HUES6 (cell line): ENCODE measurements around the gene GNGT1.
A peak's percentile ranks its signal among the peaks of the same experiment; 100 is the strongest.

Source experiments
- H3K27ac ChIP-seq: 2 replicates; pipeline ENCODE4 v1.7.0; 2013; ENCODE audit warnings: low read depth, mild to moderate bottlenecking, low read length, inconsistent platforms
- H3K27me3 ChIP-seq: 2 replicates; pipeline ENCODE4 v1.6.1; 2013; ENCODE audit warnings: low read length; ENCODE audit not compliant: control insufficient read depth, insufficient read depth
- H3K36me3 ChIP-seq: 2 replicates; pipeline ENCODE4 v1.6.1; 2013; ENCODE audit warnings: low read length; ENCODE audit not compliant: control insufficient read depth, insufficient read depth
- H3K4me1 ChIP-seq: 2 replicates; pipeline ENCODE4 v1.6.1; 2013; ENCODE audit warnings: low read length; ENCODE audit not compliant: control insufficient read depth, insufficient read depth
- H3K4me3 ChIP-seq: 2 replicates; pipeline ENCODE4 v1.5.1; 2013; ENCODE audit warnings: low read depth, low read length
- H3K9ac ChIP-seq: one replicate; pipeline ENCODE4 v1.6.1; 2013; ENCODE audit warnings: mild to moderate bottlenecking, low read length
- H3K9me3 ChIP-seq: 2 replicates; pipeline ENCODE4 v1.6.1; 2013; ENCODE audit warnings: low read depth, low read length; ENCODE audit not compliant: control insufficient read depth, insufficient read depth

Gene GNGT1

DNA sequence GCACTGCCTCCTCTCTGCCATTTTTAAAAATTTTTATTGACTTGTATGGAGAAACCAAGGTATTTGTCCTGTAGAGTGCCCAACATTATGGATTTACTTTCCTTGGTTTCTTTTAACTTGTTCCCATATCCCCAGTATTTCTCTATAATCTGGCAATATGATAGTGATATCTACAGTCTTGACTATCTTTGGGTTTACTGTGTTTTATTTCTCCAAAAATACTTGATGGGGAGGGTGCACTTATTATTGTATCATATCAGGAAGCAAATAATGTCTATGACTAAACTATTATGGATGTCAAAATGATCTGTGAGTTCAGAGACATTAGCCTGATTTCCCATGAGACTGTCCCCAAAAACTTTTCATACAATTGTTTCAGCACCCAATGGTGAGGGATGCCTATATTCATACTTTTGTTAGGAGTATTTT lies 22.4 kb upstream of the GNGT1 start:
- no peak overlapping the region for H3K27ac ChIP-seq

DNA sequence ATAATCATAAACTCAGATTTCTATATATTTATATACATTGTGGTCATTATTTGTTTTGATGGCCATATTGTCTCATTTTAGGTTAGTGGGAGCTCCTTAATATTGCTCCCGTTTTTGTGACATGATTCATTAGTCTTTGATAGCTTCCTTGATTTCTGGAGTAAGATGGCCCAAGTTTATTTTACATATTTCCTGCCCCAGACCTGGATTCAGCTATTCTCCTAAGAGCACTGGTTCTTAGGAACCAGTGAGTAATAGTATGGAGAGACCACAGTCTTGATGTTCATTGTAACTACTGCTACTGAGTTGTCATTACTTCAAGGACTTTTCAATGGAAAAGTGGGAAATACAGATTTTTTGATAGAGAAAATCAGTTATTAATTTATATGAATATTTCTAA lies 21.8 kb upstream of the GNGT1 start:
- no peak overlapping the region for H3K27ac ChIP-seq
- no peak overlapping the region for H3K4me3 ChIP-seq
- peaks cover 5% of the 10 kb centered on the region; the same call in 1 of the 2 replicates for H3K9me3 ChIP-seq
- H3K27me3 ChIP-seq, result peaks cover 10% of the 10 kb centered on the region
- 0 out of 2 replicates have a peak, but pooled peaks cover under 1% of the 10 kb centered on the region for H3K4me1 ChIP-seq
- H3K9ac ChIP-seq, result no peak overlapping the region
- H3K36me3 ChIP-seq, result no peaks in the 10 kb centered on the region

More for the DNA sequence above, 22.4 kb upstream of the GNGT1 start:
- H3K4me3 ChIP-seq, result no peak overlapping the region
- H3K9me3 ChIP-seq, result peaks cover 7% of the 10 kb centered on the region
- no peaks in the 10 kb centered on the region for H3K4me1 ChIP-seq
- no peaks in the 10 kb centered on the region for H3K36me3 ChIP-seq
- no peak overlapping the region for H3K9ac ChIP-seq
- peaks cover 4% of the 10 kb centered on the region for H3K27me3 ChIP-seq

DNA sequence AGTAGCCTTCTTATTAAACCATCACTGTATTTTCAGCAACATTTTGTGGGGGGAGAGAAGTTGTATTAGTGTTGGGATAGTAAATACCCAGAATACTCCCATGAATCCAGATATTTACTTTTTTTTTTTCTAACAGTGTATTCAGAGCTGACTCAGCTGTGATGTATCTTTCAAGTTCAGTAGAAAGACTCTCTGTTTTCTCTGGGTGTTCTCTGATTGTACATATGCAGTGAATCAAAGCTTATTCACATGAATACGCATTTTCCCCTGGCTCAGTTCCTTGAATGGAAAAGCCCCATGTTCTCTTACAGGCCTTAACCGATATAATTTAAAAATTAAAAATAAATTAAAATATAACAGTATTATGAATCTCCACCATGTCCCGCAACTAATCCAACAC lies 17.1 kb upstream of the GNGT1 start:
- Histone ChIP-seq H3K9me3 (no peaks in the 10 kb centered on the region), H3K9ac (no peak overlapping the region), H3K27ac (no peak overlapping the region), H3K36me3 (no peaks in the 10 kb centered on the region), H3K27me3 (peaks cover 34% of the 10 kb centered on the region), H3K4me3 (peak overlapping the region; percentile 73), H3K4me1 (peaks cover 4% of the 10 kb centered on the region; the same call in 1 of the 2 replicates)

DNA sequence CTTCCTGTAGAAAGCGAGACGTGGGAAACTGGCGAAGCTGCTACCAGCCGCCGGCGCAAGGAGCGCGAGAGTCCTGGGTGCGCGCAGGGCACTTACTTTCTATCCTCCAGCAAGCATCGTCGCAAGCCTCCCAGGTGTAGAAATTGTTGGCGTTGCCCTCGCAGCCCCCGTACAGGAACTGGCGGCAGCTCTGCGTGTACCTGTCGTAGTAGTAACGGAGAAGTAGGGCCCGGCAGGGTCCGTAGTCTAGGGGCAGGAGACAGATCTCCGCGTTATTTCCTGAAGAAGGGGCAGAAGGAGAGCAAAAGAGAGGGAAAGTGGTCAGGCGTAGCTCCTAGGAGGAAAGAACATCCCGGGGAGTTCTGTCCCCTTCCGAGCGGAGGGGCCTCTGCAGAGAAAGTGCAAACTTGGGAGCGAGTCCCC lies 16.3 kb upstream of the GNGT1 start:
- Histone ChIP-seq H3K36me3 (no peaks in the 10 kb centered on the region), H3K9ac (peak overlapping the region; percentile 66), H3K27ac (no peak overlapping the region), H3K4me1 (peaks cover 4% of the 10 kb centered on the region; the same call in 1 of the 2 replicates), H3K9me3 (no peaks in the 10 kb centered on the region), H3K27me3 (peaks cover 34% of the 10 kb centered on the region), H3K4me3 (peak overlapping the region; percentile 73)

DNA sequence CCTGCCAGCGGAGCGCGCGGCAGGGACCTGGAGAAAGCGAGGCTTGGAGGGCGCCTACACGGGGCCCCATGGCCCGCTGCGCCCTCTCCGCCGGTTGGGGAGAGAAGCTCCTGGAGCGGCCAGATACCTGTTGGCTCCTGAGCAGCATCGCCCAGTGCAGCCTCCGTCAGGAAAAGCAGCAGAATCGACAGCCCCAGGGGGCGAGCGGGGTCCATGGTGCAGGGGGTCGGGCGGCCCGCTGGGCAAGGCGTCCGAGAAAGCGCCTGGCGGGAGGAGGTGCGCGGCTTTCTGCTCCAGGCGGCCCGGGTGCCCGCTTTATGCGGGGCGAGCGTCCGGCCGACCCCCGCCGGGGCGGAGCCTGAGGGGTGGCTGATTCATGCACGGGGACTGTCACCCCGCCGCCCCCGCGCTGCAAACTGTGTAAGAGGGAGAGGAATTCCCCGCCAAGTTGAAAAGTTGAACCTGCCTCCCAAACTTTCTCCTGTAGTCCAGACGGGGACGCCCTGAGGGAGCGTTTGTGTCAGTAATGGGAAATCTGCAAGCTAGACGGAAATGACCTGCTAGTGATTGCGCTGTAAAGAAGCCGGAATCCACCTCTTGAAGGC lies 15.8 kb upstream of the GNGT1 start, which contains the start of gene TFPI2:
TSS of gene TFPI2 (minus strand) at position 290 of the 605 bp plus-strand sequence. CDS start at position 215, 75 bp downstream.
- H3K4me3 ChIP-seq, result peak within 1 kb of the TSS; percentile 73
- H3K27me3 ChIP-seq, result peaks cover 34% of the 10 kb centered on the region
- H3K4me1 ChIP-seq, result peaks cover 4% of the 10 kb centered on the region; the same call in 1 of the 2 replicates
- H3K9me3 ChIP-seq, result no peaks in the 10 kb centered on the region
- no peaks in the 10 kb centered on the region for H3K36me3 ChIP-seq
- H3K27ac ChIP-seq, result no peak within 1 kb of the TSS
- H3K9ac ChIP-seq, result peak within 1 kb of the TSS; percentile 66

DNA sequence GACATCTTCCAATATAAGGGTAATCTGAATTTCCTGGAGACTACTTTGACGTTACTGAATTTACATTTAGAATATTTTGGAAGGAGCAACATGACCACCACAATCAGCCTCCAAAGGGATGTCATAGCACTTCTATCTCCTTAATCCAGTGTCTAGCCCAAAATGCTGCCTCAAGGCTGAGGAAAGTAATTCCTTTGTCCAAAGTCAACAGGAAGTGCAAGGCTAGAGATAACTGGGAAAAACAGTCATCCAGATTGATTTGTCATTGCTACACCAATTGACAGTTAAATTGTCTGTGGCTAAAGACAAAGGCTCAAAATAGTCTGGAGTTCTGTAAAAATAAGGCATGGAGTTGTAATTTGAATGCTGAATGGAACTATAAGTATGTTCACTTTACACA lies 11.9 kb upstream of the GNGT1 start:
- no peak overlapping the region for H3K9ac ChIP-seq
- no peak overlapping the region for H3K27ac ChIP-seq
- H3K9me3 ChIP-seq, result no peaks in the 10 kb centered on the region
- peaks cover 25% of the 10 kb centered on the region for H3K27me3 ChIP-seq
- no peaks in the 10 kb centered on the region for H3K36me3 ChIP-seq
- peaks cover 4% of the 10 kb centered on the region; the same call in 1 of the 2 replicates for H3K4me1 ChIP-seq
- no peak overlapping the region for H3K4me3 ChIP-seq

DNA sequence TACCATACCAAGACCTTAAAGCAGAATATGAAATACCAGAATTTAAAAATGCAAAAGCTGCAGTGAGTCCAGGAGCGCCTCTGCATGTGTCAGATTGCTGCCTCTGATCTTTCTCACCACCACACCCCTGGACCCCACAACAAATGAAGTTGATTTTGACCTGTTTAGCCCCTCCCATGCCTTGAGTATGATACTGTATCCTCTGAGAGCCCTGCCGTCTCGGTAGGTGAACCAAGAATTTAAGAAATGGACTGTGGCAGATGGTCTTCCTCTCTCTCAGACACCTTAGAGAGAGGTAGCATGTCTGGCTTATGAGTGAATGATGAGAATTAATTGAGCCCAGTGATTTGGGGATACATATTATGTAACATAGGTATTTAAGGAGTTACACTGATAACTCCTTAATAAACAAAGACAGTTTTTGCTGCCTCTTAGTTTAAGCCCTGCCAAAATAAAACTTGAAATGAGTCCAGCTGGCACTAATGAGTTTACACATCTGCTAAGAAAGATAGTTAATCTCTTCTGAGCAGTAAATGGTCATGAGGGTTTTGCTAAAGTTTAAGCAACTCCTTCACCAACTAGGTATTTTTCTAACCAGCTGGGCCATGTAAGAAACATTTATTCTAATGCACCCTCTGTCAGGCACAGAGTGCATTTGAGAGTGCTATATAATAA lies 11.3 kb upstream of the GNGT1 start:
- Histone ChIP-seq H3K9ac (no peak overlapping the region), H3K4me1 (no peaks in the 10 kb centered on the region), H3K9me3 (no peaks in the 10 kb centered on the region), H3K4me3 (no peak overlapping the region), H3K27me3 (peaks cover 19% of the 10 kb centered on the region), H3K36me3 (no peaks in the 10 kb centered on the region), H3K27ac (no peak overlapping the region)

DNA sequence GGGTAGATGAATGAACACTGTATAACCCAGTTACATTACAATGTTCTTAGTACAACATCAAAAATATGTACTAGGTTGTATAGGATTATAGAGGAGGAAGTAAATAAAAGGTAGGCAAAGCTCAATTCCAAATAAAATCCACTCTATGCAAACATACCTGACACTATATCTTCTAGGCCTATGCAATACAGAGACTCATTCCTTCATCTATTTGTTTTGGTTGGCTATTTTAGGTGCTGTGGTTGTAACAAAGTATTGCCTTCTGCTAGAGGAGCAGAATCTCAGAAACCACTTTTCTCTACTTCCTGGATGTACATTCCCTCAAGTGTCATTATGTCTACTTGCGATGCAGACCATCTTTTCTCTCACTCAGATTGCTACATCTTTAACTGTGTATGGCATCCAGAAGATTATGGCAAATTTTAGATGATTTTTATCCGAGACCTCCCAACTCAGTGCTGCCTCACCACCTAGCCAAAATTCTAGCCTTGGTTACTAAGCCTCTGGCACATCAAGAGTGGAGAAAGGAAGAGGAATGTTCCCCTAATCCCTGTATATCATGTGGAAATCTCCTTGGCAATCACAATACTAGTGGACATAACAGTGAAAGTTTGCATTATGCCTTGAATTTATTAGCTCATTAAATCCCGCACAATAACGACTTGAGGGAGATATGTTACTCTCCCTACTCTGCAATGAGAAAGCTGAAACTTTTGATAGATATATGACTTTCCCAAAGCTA lies 10.3 kb upstream of the GNGT1 start:
- Histone ChIP-seq H3K27ac (no peak overlapping the region), H3K4me1 (no peaks in the 10 kb centered on the region), H3K9me3 (no peaks in the 10 kb centered on the region), H3K9ac (no peak overlapping the region), H3K36me3 (no peaks in the 10 kb centered on the region), H3K27me3 (peaks cover 9% of the 10 kb centered on the region), H3K4me3 (no peak overlapping the region)

DNA sequence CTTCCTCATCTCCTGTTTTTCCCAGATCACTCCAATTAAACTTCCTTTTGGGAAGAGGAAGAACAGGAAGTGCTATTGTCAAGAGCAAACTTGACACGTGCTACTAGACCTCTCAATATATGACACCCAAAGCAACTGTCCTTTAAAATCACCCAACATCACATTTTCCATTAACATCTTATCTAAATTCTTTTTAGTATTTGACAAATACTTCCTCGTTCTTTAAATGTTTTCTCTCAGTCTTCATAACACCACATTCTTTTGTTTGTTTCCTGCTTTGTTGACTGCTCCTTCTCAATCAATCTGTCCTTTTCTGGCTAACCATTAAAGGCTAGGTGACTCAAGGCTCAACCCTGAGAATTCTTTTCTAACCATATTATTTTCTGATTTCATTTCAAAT lies 8.7 kb upstream of the GNGT1 start:
- no peaks in the 10 kb centered on the region for H3K4me1 ChIP-seq
- no peak overlapping the region for H3K9ac ChIP-seq
- H3K4me3 ChIP-seq, result no peak overlapping the region
- no peaks in the 10 kb centered on the region for H3K9me3 ChIP-seq
- no peak overlapping the region for H3K27ac ChIP-seq
- H3K27me3 ChIP-seq, result no peaks in the 10 kb centered on the region
- H3K36me3 ChIP-seq, result no peaks in the 10 kb centered on the region

DNA sequence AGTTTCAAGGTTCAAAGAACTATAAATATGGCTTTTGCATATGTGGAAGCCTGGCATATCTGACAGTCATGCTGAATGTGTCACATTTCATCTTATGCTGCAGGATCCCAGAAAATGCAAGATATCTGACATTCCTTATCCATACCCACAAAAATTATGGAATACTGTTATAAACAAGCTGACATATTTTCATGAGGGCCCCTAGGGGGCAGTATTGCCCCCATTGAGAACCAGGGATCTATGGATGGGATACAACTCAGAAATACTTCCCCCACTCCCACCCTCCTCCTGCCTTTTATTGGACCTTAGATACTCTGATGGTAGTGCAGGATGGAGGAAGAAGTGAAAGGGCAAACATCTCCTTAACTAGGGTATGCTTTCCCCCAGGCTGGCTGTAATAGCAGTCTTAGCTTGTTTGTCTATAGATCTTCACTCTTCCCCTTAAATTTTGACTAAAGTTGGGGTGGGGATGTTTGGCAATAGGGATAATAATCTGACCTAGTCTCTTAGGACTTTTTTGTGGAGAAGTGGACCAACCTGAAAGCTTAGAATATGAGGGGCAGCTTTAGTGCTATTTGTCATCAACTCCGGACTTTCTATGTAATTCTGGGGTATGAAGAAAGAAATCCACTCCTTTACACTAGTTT lies 3.5 kb upstream of the GNGT1 start:
- Histone ChIP-seq H3K4me3 (no peak overlapping the region), H3K27me3 (no peaks in the 10 kb centered on the region), H3K9me3 (no peaks in the 10 kb centered on the region), H3K36me3 (no peaks in the 10 kb centered on the region), H3K4me1 (no peaks in the 10 kb centered on the region), H3K27ac (no peak overlapping the region), H3K9ac (no peak overlapping the region)
